ENCODE data around the gene SH3PXD2A.

DNA sequence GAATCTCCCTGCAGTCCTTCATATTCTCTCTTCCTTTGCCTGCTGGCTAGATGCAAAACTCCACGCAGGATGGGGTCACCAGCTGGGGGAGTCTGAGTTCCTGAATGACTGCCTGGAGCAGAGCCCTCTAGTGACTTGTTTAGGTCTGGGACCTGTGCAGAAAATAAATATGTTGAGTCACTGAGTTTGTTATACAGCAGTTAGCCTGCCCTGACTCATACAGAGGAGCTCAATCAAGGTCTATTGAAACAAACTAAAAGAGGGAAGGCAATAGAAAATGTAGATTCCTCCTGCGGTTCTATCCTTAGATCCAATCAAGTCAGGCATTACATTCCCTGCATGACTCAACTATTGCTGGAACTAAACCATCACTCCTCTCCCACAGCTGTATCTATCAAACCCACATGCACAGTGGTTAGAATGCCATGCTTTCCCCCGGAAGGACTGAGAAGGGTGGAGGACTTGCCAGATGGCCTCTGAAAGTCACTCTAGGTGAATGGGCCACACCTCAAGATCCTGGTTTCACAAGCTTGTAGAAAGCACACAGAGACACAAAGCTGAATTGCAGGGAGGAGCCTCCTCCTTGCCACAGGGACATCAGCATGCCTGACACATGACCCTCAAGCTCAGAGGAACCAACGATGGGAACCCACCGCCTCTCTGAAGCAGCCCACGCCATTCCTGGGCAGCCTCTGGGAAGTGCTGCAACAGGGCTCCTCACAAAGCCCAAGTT lies 73.9 kb downstream of the SH3PXD2A start:
- no peak for TF ChIP-seq POLR2A (conservative IDR thresholded peaks at IDR 0.05)
- TF ChIP-seq, protein P1, sequence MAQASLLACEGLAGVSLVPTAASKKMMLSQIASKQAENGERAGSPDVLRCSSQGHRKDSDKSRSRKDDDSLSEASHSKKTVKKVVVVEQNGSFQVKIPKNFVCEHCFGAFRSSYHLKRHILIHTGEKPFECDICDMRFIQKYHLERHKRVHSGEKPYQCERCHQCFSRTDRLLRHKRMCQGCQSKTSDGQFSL (CRISPR knock-in tag; IDR thresholded peaks at IDR 0.05) = no peak
- TF ChIP-seq, protein P1 (tag; IDR thresholded peaks at IDR 0.05) = no peak
- TF ChIP-seq, protein P2, sequence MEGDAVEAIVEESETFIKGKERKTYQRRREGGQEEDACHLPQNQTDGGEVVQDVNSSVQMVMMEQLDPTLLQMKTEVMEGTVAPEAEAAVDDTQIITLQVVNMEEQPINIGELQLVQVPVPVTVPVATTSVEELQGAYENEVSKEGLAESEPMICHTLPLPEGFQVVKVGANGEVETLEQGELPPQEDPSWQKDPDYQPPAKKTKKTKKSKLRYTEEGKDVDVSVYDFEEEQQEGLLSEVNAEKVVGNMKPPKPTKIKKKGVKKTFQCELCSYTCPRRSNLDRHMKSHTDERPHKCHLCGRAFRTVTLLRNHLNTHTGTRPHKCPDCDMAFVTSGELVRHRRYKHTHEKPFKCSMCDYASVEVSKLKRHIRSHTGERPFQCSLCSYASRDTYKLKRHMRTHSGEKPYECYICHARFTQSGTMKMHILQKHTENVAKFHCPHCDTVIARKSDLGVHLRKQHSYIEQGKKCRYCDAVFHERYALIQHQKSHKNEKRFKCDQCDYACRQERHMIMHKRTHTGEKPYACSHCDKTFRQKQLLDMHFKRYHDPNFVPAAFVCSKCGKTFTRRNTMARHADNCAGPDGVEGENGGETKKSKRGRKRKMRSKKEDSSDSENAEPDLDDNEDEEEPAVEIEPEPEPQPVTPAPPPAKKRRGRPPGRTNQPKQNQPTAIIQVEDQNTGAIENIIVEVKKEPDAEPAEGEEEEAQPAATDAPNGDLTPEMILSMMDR (IDR thresholded peaks at IDR 0.05 in 2 of 3, conservative IDR thresholded peaks at IDR 0.05 in 1 of 3; ENCODE audit: insufficient read depth in 2 of 3, low read depth in 1 of 3, low read length in 3 of 3) = peak; percentile 41 to 77 (median 41)
- no peak for TF ChIP-seq MAZ (CRISPR knock-in tag; conservative IDR thresholded peaks at IDR 0.05 in 1 of 2, IDR thresholded peaks at IDR 0.05 in 1 of 2)
- TF ChIP-seq POLR2AphosphoS5 (IDR thresholded peaks at IDR 0.05; ENCODE audit: control insufficient read depth, insufficient read depth, low read depth, low read length) = no peak
- no peak for TF ChIP-seq CHCHD3 (CRISPR knock-in tag; IDR thresholded peaks at IDR 0.05)
- no peak for TF ChIP-seq MYC (IDR thresholded peaks at IDR 0.05; ENCODE audit: low read depth, low read length)
- no peak for TF ChIP-seq MYC (CRISPR knock-in tag; IDR thresholded peaks at IDR 0.05; ENCODE audit: borderline replicate concordance, low read depth)
- TF ChIP-seq CC2D1A (IDR thresholded peaks at IDR 0.05) = no peak
- TF ChIP-seq, protein P3, sequence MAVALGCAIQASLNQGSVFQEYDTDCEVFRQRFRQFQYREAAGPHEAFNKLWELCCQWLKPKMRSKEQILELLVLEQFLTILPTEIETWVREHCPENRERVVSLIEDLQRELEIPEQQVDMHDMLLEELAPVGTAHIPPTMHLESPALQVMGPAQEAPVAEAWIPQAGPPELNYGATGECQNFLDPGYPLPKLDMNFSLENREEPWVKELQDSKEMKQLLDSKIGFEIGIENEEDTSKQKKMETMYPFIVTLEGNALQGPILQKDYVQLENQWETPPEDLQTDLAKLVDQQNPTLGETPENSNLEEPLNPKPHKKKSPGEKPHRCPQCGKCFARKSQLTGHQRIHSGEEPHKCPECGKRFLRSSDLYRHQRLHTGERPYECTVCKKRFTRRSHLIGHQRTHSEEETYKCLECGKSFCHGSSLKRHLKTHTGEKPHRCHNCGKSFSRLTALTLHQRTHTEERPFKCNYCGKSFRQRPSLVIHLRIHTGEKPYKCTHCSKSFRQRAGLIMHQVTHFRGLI (CRISPR knock-in tag; IDR thresholded peaks at IDR 0.05) = no peak
- TF ChIP-seq FOXJ3 (CRISPR knock-in tag; IDR thresholded peaks at IDR 0.05) = no peak
- no peak for TF ChIP-seq CHD4 (IDR thresholded peaks at IDR 0.05; ENCODE audit: insufficient read depth, insufficient replicate concordance, low read depth, low read length, poor library complexity, severe bottlenecking)

Measured in K562 (cell line).